Aorta (tissue), 5 donors: ENCODE measurements around the gene RSPO3. TPM values are rescaled to one million over a fixed set of nuclear protein-coding genes. Genes with fewer than 3 reads are reported as not detected.

ENCODE experiments used
- ATAC-seq: fragments of 200-7000 bp; cut with Tn5 transposase; one replicate; pipeline ENCODE4 v1.9.1; 2022; ENCODE audit warnings: moderate library complexity; ENCODE audit not compliant: low FRiP score
- DNase-seq, 2 donors: peaks; one replicate each; pipeline ENCODE4 v3.0.0-alpha.2; 2020
- H3K27ac ChIP-seq, 2 donors: one replicate each; pipeline ENCODE4 v1.5.1; 2013; ENCODE audit warnings: low read length in 2 of 2, mild to moderate bottlenecking in 2 of 2, moderate library complexity in 2 of 2, control low read depth in 1 of 2, inconsistent platforms in 1 of 2, low read depth in 1 of 2
- H3K27me3 ChIP-seq, 2 donors: one replicate each; pipeline ENCODE4 v1.6.1; 2013; ENCODE audit warnings: control low read depth in 1 of 2, low read length in 1 of 2, mild to moderate bottlenecking in 1 of 2, moderate library complexity in 1 of 2; ENCODE audit not compliant: insufficient read depth in 2 of 2, control insufficient read depth in 1 of 2
- H3K36me3 ChIP-seq, 2 donors: one replicate each; pipeline ENCODE4 v1.6.1; 2013; ENCODE audit warnings: control low read depth in 1 of 2, low read length in 1 of 2, mild to moderate bottlenecking in 1 of 2; ENCODE audit not compliant: insufficient read depth in 2 of 2, control insufficient read depth in 1 of 2
- H3K4me1 ChIP-seq, 2 donors: one replicate each; pipeline ENCODE4 v1.6.1; 2013; ENCODE audit warnings: low read length in 2 of 2, control low read depth in 1 of 2, mild to moderate bottlenecking in 1 of 2, moderate library complexity in 1 of 2; ENCODE audit not compliant: insufficient read depth in 2 of 2, control insufficient read depth in 1 of 2
- H3K4me3 ChIP-seq, 2 donors: one replicate each; pipeline ENCODE4 v1.5.1; 2013; ENCODE audit warnings: low read length in 2 of 2, control low read depth in 1 of 2, mild to moderate bottlenecking in 1 of 2
- H3K9me3 ChIP-seq: one replicate; pipeline ENCODE4 v1.6.1; 2013; ENCODE audit warnings: mild to moderate bottlenecking, low read length; ENCODE audit not compliant: control insufficient read depth
- WGBS, 2 donors: extraction: QIAGEN DNeasy Blood & Tissue Kit; methylation state at CpG; one replicate each; pipeline ENCODE4 v1.1.7; 2013; 5-methylcytosine and 5-hydroxymethylcytosine counted together
- intact Hi-C, 2 donors: fragments of 100-400 bp; cut with DNase I; formaldehyde crosslinking; loops; one replicate each; pipeline versions ENCODE4 v1.14.2 to v1.15.0; 2022
- polyA plus RNA-seq, 2 donors: library from polyadenylated mRNA; stranded (reverse); fragments of 200-250 nt; gene quantifications; one replicate each; pipeline ENCODE4 v1.2.3, GENCODE V29; 2013
- total RNA-seq, 2 donors: library from RNA; stranded (reverse); fragmentation: NEBNext Ultra II Directional; extraction: Animal tissue kit (Norgen Biotek cat#: 25700); gene quantifications; one replicate each; pipeline ENCODE4 v1.2.1, GENCODE V29; 2021
- donor health status: healthy with polysubstance abuse.
- donor health status: Bipolar disorder and iron deficiency.
- donor health status: DM: no; HTN: no; CAD: no.
- donor health status: DM: no; HTN: no; CAD: no.
- donor health status: DM: yes; HTN: yes; CAD: no.

The RSPO3 gene
- total and polyA plus RNA-seq, 4 donors = 0.38 to 12.5 (median 5.2) TPM; not detected in 1

- Histone ChIP-seq H3K27ac (no peak overlapping the region), H3K4me1 (no peaks in the 10 kb centered on the region), H3K4me3 (no peak overlapping the region), H3K36me3 (no peaks in the 10 kb centered on the region), H3K9me3 (no peaks in the 10 kb centered on the region), H3K27me3 (no peaks in the 10 kb centered on the region)
- DNase-seq (no peak), ATAC-seq (peak; percentile 62)
- intact Hi-C loops = no loop called here
- 23 to 33% methylated on average over 2 of the region's 2 CpGs for WGBS, 2 donors
Measured at GRCh38 chr6:127102299-127102698, 16.2 kb upstream of the RSPO3 start.

- peaks cover 0 to 1% of the 10 kb centered on the region in 2 donors for H3K27me3 ChIP-seq
- 77 to 86% methylated on average over 3 of the region's 3 CpGs for WGBS, 2 donors
- DNase-seq (no peak), ATAC-seq (no peak)
- no peak overlapping the region for H3K27ac ChIP-seq
- intact Hi-C loops = no loop called here
- H3K4me1 ChIP-seq = no peaks in the 10 kb centered on the region
- no peak overlapping the region for H3K4me3 ChIP-seq
- H3K9me3 ChIP-seq = no peaks in the 10 kb centered on the region
- H3K36me3 ChIP-seq = no peaks in the 10 kb centered on the region
Measured at GRCh38 chr6:127102859-127103258, 15.6 kb upstream of the RSPO3 start.

DNA sequence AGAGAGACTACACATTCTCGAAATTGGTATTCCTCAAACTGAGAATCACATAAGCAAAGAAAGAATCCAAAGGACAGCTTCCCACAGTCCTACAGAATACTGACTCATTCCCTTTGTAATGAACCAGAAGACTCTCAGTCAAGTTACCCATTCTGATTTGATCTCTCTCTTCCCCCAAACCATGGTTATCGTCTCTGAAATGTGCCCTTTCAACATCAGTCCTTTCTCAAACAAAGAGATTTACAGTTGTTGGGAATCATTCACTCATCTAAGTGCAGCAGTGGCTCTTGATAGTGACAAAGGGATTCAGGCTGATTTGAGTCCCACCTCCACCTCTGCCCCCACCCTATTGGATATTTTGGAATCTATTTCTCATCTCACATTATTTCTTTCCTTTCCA, 15.0 kb upstream of the RSPO3 start:
- Histone ChIP-seq H3K4me1 (no peaks in the 10 kb centered on the region), H3K27me3 (peaks cover 0 to 1% of the 10 kb centered on the region in 2 donors), H3K4me3 (no peak overlapping the region), H3K9me3 (no peaks in the 10 kb centered on the region), H3K27ac (no peak overlapping the region), H3K36me3 (no peaks in the 10 kb centered on the region)
- 45 to 53% methylated on average over 2 of the region's 2 CpGs for WGBS, 2 donors
- ATAC-seq = no peak
- no peak for DNase-seq
- intact Hi-C loops = no loop called here

- intact Hi-C loops = no loop called here
- Histone ChIP-seq H3K36me3 (no peaks in the 10 kb centered on the region), H3K4me1 (no peaks in the 10 kb centered on the region), H3K9me3 (no peaks in the 10 kb centered on the region), H3K27ac (no peak overlapping the region), H3K4me3 (no peak overlapping the region), H3K27me3 (peaks cover 0 to 1% of the 10 kb centered on the region in 2 donors)
- DNase-seq = no peak
- ATAC-seq = no peak
Measured at GRCh38 chr6:127107916-127108315, 10.6 kb upstream of the RSPO3 start.

GRCh38 chr6:127110712-127111111, 7.8 kb upstream of the RSPO3 start:
- DNase-seq (no peak), ATAC-seq (no peak)
- Histone ChIP-seq H3K4me3 (no peak overlapping the region), H3K27ac (no peak overlapping the region), H3K27me3 (peaks cover 0 to 1% of the 10 kb centered on the region in 2 donors), H3K36me3 (no peaks in the 10 kb centered on the region), H3K9me3 (no peaks in the 10 kb centered on the region), H3K4me1 (no peaks in the 10 kb centered on the region)
- intact Hi-C loops = no loop called here
- 88 to 91% methylated on average over 3 of the region's 3 CpGs for WGBS, 2 donors

DNA sequence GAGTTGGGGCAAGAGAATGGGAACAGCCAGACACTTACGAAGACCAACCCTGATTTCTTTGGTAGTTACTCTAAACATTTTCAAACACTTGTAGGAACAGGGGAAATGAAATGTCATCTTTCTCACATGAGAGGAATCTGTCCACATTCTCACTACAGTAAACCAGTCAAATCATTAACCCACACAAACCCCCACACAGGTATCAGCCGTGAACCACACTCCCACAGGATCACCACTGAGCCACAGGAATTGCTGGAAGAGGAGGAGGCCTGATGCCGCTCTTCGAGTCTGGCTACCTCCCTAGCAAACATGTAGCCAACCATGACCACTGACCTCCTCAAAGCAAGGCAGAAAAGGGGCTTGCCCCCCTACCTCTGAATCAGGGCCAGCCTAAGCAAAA, 6.9 kb upstream of the RSPO3 start:
- Histone ChIP-seq H3K9me3 (no peaks in the 10 kb centered on the region), H3K4me1 (no peaks in the 10 kb centered on the region), H3K27me3 (peaks cover 0 to 1% of the 10 kb centered on the region in 2 donors), H3K4me3 (no peak overlapping the region), H3K36me3 (no peaks in the 10 kb centered on the region), H3K27ac (no peak overlapping the region)
- 79 to 94% methylated on average over 4 of the region's 4 CpGs for WGBS, 2 donors
- intact Hi-C loops = no loop called here
- ATAC-seq = no peak
- no peak for DNase-seq

GRCh38 chr6:127114214-127114760, 4.2 kb upstream of the RSPO3 start:
- Histone ChIP-seq H3K27ac (no peak overlapping the region), H3K4me1 (no peaks in the 10 kb centered on the region), H3K4me3 (no peak overlapping the region), H3K27me3 (no peaks in the 10 kb centered on the region), H3K36me3 (no peaks in the 10 kb centered on the region), H3K9me3 (no peaks in the 10 kb centered on the region)
- intact Hi-C loops = no loop called here
- 31 to 35% methylated on average over 1 of the region's 1 CpG for WGBS, 2 donors
- DNase-seq (no peak), ATAC-seq (no peak)

DNA sequence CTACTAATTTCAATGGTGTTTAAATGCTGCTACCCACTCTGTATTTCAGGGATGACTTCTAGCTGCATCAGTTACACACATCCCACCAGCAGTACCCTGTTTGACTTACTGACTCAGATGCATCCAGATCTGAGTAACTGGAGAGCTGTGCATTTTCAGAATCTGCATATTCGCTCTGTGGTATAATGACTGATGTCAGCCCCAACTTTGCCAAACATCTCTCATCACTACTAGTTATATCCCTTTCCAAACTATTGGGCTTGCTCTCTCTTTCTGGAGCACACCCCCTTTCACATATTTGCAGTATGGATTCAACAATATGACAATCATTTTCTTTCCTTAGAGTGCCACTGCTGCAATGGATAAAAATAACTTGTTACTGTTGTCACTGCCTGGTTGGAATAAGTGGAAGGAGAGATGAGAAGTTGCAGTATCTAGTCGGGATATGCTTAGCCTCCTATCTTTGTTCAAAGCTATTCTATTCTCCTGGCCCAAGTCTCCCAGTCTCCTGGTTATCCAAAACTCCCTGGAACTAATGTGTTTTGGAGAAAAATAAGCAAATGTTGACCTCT, 3.3 kb upstream of the RSPO3 start:
- H3K4me3 ChIP-seq = no peak overlapping the region
- H3K36me3 ChIP-seq = no peaks in the 10 kb centered on the region
- H3K27ac ChIP-seq = no peak overlapping the region
- no peaks in the 10 kb centered on the region for H3K27me3 ChIP-seq
- intact Hi-C loops = no loop called here
- no peaks in the 10 kb centered on the region for H3K4me1 ChIP-seq
- WGBS, 2 donors = 51 to 59% methylated on average over 2 of the region's 2 CpGs
- DNase-seq (no peak), ATAC-seq (no peak)
- H3K9me3 ChIP-seq = no peaks in the 10 kb centered on the region

GRCh38 chr6:127115746-127116145, 2.7 kb upstream of the RSPO3 start:
- Histone ChIP-seq H3K4me1 (no peaks in the 10 kb centered on the region), H3K27ac (no peak overlapping the region), H3K4me3 (no peak overlapping the region), H3K27me3 (no peaks in the 10 kb centered on the region), H3K36me3 (no peaks in the 10 kb centered on the region), H3K9me3 (no peaks in the 10 kb centered on the region)
- WGBS, 2 donors = 33 to 46% methylated on average over 3 of the region's 3 CpGs
- no peak for ATAC-seq
- no peak for DNase-seq
- intact Hi-C loops = no loop called here
